ENCODE data around the gene ZDHHC7. TPM values are rescaled to one million over a fixed set of nuclear protein-coding genes. Genes with fewer than 3 reads are reported as not detected.

The ZDHHC7 gene
- total and polyA plus RNA-seq, 2 of the 8 experiments (the other 6 are each of a cell fraction or from before 2014, with no cell fraction given) = 40.5 to 56.3 TPM

GRCh38 chr16:85042167-85042526 lies 30.8 kb upstream of the ZDHHC7 start (continued):
- TF ChIP-seq SP2 (IDR thresholded peaks at IDR 0.05; ENCODE audit: low read length) (no peak), BACH1 (IDR thresholded peaks at IDR 0.05; ENCODE audit: low read length) (no peak), TAF1 (IDR thresholded peaks at IDR 0.05; ENCODE audit: low read depth, low read length) (no peak), RFX5 (IDR thresholded peaks at IDR 0.05; ENCODE audit: borderline replicate concordance, low read depth, low read length) (no peak), SIRT6 (IDR thresholded peaks at IDR 0.05; ENCODE audit: low read length) (no peak), EGR1 (IDR thresholded peaks at IDR 0.05; ENCODE audit: borderline replicate concordance, low read depth, low read length) (no peak), BCL11A (IDR thresholded peaks at IDR 0.05; ENCODE audit: low read depth in 2 of 2, low read length in 2 of 2) (no peak), SUZ12 (IDR thresholded peaks at IDR 0.05; ENCODE audit: low read length) (no peak), SRF (IDR thresholded peaks at IDR 0.05; ENCODE audit: low read depth, low read length) (no peak), PHF8 (conservative IDR thresholded peaks at IDR 0.05; ENCODE audit: low read depth, low read length) (no peak)

Measured in H1 (cell line).